Measurements from ENCODE around the gene TRPV3.
"Not testable (repeated sequence)": the region's sequence is repeated elsewhere in the genome, so short reads cannot be mapped to it uniquely, and the experiment has no call there.

Gene TRPV3

DNA sequence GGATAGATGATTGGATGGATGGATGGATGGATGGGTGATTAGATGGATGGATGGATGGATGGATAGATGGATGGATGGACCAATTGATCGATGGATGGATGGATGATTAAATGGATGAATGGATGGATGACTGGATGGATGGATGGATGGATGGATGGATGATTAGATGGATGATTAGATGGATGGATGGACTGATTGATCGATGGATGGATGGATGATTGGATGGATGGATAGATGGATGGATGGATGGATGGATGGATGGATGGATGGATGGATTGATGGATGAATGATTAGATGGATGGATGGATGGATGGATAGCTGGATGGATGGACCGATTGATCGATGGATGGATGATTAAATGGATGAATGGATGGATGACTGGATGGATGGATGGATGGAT is 38.1 kb downstream of the TRPV3 start:
- not testable (repeated sequence) for DNase-seq

- DNase-seq: no peak
These were observed 42.7 kb downstream of the TRPV3 start for GRCh38 chr17:3514873-3515272.

- not testable (repeated sequence) for DNase-seq
These were observed 43.4 kb downstream of the TRPV3 start for GRCh38 chr17:3514167-3514566.

- DNase-seq: no peak
These were observed 44.1 kb downstream of the TRPV3 start for GRCh38 chr17:3513305-3514035.

- peak; percentile 8 for DNase-seq
These were observed 45.0 kb downstream of the TRPV3 start for GRCh38 chr17:3512505-3513171.

DNA sequence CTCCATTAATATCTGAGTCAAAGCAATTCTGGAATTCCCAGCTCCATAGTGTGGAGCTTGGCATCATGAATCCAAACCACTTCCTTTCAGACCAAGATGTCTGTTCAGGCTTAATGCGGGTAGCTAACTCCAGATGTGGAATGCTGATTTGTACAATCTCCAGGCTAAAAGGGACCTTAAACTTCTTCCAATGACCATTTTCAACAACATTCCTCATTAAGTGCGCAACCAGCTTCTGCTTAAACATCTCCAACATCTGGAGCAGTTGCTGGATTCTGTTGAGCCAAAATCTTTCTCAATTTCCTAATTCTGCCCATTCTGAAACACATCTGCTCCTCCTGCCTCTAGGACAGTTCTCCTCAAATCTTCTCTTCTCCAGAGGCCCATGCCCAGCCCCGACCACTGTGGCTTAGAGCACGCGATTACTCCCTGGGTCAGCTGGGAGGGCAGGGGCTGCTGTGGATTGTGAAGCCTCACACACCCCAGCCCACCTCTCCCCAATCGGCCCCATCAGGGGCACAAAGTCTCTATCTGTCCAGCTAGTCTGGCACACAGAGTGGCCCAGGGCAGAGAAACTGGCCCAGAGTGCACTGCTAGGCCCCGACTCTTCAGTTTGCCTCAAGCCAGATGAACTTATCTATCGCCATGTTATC is 45.6 kb downstream of the TRPV3 start:
- DNase-seq: no peak

- DNase-seq: no peak
These were observed 47.5 kb downstream of the TRPV3 start for GRCh38 chr17:3510090-3510489.

DNA sequence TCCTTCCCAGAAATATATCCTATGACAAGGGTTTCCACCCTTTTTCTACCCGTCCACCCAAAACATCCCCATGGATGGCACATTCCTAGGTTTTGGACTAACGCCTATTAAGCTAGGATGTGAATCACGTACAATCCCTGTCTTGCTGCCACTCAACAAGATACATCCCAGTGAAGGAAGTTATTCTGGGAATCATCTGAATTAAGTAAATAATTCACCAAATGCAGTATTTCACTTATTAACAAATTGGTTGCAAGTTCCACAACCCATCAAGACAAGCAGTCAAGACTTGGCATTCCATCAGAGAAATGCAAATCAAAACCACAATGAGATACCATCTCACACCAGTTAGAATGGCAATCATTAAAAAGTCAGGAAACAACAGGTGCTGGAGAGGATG is 49.7 kb downstream of the TRPV3 start:
- DNase-seq: no peak

- no peak for DNase-seq
These were observed 50.5 kb downstream of the TRPV3 start for GRCh38 chr17:3507071-3507470.

GRCh38 chr17:3506054-3506453 is 51.6 kb downstream of the TRPV3 start:
- DNase-seq: no peak

GRCh38 chr17:3505008-3505407 is 52.6 kb downstream of the TRPV3 start:
- no peak for DNase-seq

GRCh38 chr17:3503285-3503684 is 54.3 kb downstream of the TRPV3 start:
- DNase-seq: no peak

DNA sequence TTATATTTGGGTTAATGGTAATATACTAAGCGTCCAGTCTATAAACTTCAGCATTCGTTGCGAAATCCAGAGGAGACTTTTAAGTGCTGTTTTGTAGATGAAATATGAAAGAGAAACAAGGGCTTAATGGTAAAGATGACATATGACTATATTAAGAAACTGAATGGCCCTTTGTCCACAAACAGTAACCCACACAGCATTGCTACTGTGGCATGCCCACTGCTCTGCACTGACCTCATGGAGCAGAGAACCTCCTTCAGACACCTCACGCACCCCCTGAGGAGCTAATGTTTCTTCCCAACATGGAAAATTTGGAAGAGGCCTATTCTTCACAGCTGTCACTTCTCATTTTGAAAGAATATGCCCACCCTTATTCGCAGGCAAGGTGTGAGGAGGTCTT is 55.1 kb downstream of the TRPV3 start:
- DNase-seq: no peak

DNA sequence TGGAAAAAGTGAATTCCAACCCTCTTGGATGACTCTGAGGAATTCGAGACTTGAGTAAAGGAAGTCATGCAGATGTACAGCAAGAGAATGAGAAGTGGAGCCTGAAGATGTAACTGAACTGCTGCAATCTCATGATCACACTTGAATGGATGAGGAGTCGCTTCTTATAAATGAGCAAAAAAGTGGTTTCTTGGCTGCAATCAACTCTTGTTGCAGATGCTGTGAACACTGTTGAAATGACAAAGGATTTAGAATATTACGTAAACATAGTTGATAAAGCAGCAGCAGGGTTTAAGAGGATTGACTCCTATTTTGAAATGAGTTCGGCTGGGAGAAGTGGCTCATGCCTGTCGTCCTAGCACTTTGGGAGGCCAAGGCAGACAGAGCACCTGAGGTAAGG is 56.3 kb downstream of the TRPV3 start:
- DNase-seq: no peak

- no peak for DNase-seq
These were observed 60.5 kb downstream of the TRPV3 start for GRCh38 chr17:3497101-3497500.

GRCh38 chr17:3485481-3486068 is 72.0 kb downstream of the TRPV3 start:
- no peak for DNase-seq

- no peak for DNase-seq
These were observed 74.8 kb downstream of the TRPV3 start for GRCh38 chr17:3482852-3483251.

DNA sequence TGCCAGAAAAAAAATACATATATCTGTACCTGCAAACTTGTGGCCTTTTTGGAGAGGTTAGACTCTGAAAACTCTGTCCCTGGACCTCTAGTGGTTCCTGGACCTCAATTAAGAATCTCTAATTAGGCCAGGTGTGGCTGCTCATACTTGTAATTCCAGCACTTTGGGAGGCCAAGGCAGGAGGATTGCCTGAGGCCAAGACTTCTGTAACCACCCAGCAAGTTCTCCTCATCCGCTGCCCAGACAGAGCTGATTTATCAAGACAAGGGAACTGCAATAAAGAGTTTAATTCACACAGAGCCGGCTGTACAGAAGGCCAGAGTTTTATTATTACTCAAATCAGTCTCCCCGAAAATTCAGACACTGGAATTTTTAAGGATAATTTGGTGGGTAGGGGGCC is 77.6 kb downstream of the TRPV3 start:
- DNase-seq: no peak

DNA sequence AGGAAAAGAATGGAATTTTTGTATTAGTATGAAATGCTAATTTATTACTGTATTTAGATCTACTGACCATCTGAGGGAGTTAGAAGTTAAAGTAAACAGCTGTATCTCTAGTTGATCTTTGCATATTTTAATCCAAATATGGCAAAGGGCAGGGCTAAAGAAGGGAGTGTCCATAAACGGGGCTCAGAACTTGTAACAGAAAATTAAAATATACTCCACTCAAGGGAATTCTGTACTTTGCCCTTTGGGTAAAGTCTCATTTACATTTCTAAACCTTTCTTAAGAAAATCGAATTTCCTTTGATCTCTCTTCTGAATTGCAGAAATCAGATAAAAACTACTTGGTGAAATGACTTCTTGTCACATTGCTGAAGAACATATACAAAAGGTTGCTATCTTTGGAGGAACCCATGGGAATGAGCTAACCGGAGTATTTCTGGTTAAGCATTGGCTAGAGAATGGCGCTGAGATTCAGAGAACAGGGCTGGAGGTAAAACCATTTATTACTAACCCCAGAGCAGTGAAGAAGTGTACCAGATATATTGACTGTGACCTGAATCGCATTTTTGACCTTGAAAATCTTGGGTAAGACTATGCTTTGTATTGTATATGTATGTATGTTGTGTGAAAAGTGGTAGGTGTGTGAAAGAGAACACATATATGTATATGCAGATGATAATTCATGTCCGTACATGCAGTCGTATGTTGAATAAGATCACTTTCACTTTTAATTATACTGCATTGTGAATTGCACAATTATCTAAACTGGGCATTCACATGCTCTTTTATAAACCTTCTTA is 81.6 kb downstream of the TRPV3 start, which contains the start of gene ASPA:
TSS of gene ASPA (plus strand) at position 186 of the 799 bp plus-strand sequence. CDS start at position 349, 163 bp downstream.
- no peak for DNase-seq

DNA sequence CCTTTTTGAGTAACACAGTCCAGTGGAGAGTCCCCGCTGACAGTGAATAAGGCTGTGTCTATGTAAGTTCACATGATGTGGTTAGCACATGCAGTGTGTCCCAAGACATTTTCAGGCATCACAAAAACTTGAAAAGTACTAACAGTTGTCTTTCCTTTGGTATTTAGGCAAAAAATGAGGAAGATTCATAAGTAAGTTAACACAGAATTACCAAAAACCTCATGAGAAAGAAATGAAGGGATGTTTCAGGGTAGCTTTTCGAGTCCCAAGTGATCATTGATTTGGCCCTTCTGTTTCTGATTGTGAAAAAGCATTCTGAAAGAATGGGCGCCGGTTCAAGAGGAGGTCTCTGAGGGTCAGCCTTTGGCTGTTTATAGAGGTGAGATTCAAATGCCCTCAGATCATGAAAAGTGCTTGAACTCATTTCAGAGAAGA is 82.3 kb downstream of the TRPV3 start:
- no peak for DNase-seq

DNA sequence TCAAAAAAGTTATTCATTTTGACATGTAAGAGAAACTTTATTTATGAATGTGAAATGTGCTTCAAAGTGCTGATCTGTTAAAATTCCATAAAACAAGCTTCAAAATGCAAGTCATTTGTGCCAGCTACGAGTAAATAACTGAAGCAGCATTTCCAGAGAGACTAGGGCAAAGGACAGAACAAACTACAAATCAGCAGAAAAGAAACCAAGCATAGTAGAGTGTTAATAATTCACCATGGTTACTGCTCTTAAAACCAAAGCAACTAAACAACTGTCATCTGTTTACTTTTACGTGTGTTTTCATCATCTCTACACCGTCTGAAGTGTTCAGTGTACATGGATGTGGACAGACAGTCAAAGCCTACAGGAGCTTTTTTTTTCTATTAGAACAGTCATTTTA is 83.4 kb downstream of the TRPV3 start:
- DNase-seq: no peak

GRCh38 chr17:3472137-3472536 is 85.5 kb downstream of the TRPV3 start:
- DNase-seq: no peak

DNA sequence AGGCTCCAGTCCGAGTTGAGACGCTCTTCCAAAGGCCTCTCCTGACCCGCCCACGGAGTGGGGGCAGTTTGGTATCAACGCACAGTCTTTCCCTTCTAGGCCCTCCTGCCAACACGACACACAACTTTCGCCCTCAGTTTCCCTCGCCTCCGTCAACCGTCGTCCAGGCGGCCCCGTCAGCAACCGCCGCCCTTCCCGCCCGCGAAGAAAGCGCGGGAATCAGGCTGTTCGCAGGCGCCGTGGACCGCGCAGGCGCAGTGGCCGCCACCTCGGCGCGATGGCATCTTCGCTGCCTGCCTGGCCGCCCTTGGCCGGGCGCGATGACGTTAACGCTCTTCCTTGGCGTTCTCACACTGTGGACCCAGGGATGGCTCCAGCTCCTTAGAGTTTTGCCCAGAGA is 86.0 kb downstream of the TRPV3 start, which contains the start of gene SPATA22:
TSS of gene SPATA22 (minus strand) at position 221 of the 400 bp plus-strand sequence. CDS start 2,494 bp downstream, outside the sequence.
- DNase-seq: no peak

Measured in EL (cell line).